Activated CD4-positive, CD25-positive, alpha-beta regulatory T cell treated with anti-CD3 and anti-CD28 coated beads, Interleukin-2, amount 50 U/mL, for 72 hours (primary cell): ENCODE data around the gene JAZF1.
A peak's percentile ranks its signal among the peaks of the same experiment; 100 is the strongest.
"Not testable (repeated sequence)": the region's sequence is repeated elsewhere in the genome, so short reads cannot be mapped to it uniquely, and the experiment has no call there.

Experiments used
- DNase-seq: peaks from one replicate; pipeline ENCODE4 v3.0.0; 2021

Gene JAZF1

GRCh38 chr7:27861747-27862146 is 318.8 kb downstream of the JAZF1 start:
- no peak for DNase-seq

- no peak for DNase-seq
Observed at GRCh38 chr7:27860800-27861199, 319.8 kb downstream of the JAZF1 start.

- not testable (repeated sequence) for DNase-seq
Observed at GRCh38 chr7:27856703-27857485, 323.7 kb downstream of the JAZF1 start.

GRCh38 chr7:27850531-27850930 is 330.1 kb downstream of the JAZF1 start:
- DNase-seq = no peak

GRCh38 chr7:27846388-27846787 is 334.2 kb downstream of the JAZF1 start:
- DNase-seq = no peak

GRCh38 chr7:27843584-27844305 is 336.9 kb downstream of the JAZF1 start:
- no peak for DNase-seq

GRCh38 chr7:27842851-27843250 is 337.7 kb downstream of the JAZF1 start:
- no peak for DNase-seq

- no peak for DNase-seq
Observed at GRCh38 chr7:27842094-27842692, 338.4 kb downstream of the JAZF1 start.

- DNase-seq = no peak
Observed at GRCh38 chr7:27840760-27841364, 339.7 kb downstream of the JAZF1 start.

- peak; percentile 43 for DNase-seq
Observed at GRCh38 chr7:27840313-27840712, 340.3 kb downstream of the JAZF1 start.

- DNase-seq = no peak
Observed at GRCh38 chr7:27839099-27839498, 341.5 kb downstream of the JAZF1 start.

GRCh38 chr7:27836536-27836935 is 344.1 kb downstream of the JAZF1 start:
- no peak for DNase-seq

GRCh38 chr7:27835376-27835775 is 345.2 kb downstream of the JAZF1 start:
- DNase-seq = no peak

- DNase-seq = no peak
Observed at GRCh38 chr7:27834179-27834921, 346.2 kb downstream of the JAZF1 start.

GRCh38 chr7:27826357-27826756 is 354.2 kb downstream of the JAZF1 start:
- DNase-seq = no peak

- DNase-seq = no peak
Observed at GRCh38 chr7:27825891-27826290, 354.7 kb downstream of the JAZF1 start.

GRCh38 chr7:27822245-27822644 is 358.4 kb downstream of the JAZF1 start:
- DNase-seq = no peak

- DNase-seq = no peak
Observed at GRCh38 chr7:27812706-27813105, 367.9 kb downstream of the JAZF1 start.

GRCh38 chr7:27810186-27810585 is 370.4 kb downstream of the JAZF1 start:
- DNase-seq = no peak

GRCh38 chr7:27808626-27809025 is 372.0 kb downstream of the JAZF1 start:
- no peak for DNase-seq

- no peak for DNase-seq
Observed at GRCh38 chr7:27804139-27804538, 376.5 kb downstream of the JAZF1 start.

GRCh38 chr7:27802999-27803398 is 377.6 kb downstream of the JAZF1 start:
- no peak for DNase-seq

- DNase-seq = no peak
Observed at GRCh38 chr7:27799212-27799611, 381.4 kb downstream of the JAZF1 start.
